HG02884 (cell line): Measurements from ENCODE around the gene ADCY1.
"Not testable (repeated sequence)": the region's sequence is repeated elsewhere in the genome, so short reads cannot be mapped to it uniquely, and the experiment has no call there.

Experiments used
- ATAC-seq: cut with Tn5 transposase; IDR thresholded peaks from one replicate; pipeline ENCODE4 v1.9.1; 2021; ENCODE audit warnings: mild to moderate bottlenecking, moderate library complexity; ENCODE audit not compliant: unreplicated experiment

Gene ADCY1

DNA sequence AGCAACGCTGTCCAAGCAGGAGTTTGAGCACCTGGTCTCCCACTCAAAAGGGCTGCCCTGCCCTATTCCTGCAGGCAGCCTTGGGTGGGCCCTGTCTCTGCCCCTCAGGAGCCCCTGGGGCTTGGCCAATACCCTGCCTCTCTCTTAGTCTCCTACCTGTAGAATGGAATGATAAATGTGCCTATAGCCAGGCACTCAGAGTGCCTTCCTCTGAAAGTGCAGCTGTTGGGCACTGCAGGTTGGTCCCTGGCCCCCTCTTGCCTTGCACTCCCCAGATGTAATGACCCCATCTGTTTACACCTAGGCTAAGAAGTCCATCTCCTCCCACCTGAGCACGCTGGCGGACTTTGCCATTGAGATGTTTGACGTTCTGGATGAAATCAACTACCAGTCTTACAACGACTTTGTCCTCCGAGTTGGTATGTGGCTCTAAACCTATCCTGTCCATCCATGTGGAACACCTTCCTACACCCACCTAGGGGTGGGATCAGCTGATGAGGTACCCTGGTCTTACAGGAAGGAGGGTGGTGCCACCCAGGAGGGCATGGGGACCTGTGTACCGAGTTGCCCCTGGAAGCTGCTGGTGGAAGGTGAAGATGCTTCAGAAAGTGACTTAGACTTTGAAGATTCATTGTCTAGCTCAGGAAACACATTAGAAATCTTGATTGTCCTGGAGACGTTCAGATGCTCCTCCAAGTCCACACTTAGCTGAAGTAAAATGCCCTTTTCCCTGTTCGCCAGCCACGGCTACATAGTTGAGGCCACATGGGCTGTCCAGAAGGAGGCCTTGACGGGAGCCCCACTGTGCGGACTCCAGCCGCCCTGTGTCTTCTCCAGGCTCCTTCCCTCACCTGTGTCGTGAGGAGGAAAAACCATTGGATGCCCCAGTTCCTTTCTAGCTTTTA lies 134.1 kb downstream of the ADCY1 start:
- no peak for ATAC-seq

GRCh38 chr7:45709168-45710042 lies 135.2 kb downstream of the ADCY1 start:
- no peak for ATAC-seq

DNA sequence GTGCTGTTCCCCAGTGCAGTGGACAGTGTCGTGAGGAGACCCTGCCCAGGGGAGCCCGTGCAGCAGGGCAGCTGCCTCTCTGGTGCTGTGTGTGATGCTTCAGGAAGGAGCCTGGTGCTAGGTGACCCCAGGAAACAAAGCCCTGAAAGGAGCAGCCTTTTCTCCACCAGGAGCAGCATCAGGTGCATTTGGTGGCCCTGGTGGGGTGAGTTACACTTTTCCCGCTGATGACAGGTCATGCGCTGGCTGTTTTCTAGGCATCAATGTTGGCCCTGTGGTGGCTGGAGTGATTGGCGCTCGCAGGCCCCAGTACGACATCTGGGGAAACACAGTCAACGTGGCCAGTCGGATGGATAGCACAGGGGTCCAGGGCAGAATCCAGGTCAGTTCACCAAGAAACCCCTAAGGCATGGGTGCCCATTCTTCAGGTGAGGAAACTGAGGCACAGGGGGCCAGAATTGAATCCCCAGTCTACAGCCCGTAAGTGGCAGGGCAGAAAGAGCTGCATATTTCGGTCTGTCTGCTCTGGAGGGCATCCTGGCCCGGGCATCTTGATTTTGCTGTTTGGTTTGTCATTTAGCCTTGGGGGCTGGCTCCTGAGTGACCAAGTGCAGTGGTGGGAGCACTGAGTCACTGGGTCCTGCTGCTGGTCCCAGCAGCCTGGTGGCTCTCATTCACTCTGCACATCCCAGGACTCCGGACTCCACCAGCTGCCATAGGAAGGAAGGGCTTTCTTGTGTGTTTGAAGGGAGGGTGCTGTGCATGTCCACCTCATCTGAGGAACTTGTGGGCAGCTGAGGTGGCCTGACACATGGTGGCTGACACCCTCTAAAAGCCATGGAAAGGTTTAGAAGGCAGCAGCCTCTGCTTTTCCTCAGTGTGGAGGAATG lies 136.3 kb downstream of the ADCY1 start:
- ATAC-seq: no peak

GRCh38 chr7:45711161-45711490 lies 137.0 kb downstream of the ADCY1 start:
- no peak for ATAC-seq

GRCh38 chr7:45712057-45712689 lies 138.0 kb downstream of the ADCY1 start:
- ATAC-seq: no peak

DNA sequence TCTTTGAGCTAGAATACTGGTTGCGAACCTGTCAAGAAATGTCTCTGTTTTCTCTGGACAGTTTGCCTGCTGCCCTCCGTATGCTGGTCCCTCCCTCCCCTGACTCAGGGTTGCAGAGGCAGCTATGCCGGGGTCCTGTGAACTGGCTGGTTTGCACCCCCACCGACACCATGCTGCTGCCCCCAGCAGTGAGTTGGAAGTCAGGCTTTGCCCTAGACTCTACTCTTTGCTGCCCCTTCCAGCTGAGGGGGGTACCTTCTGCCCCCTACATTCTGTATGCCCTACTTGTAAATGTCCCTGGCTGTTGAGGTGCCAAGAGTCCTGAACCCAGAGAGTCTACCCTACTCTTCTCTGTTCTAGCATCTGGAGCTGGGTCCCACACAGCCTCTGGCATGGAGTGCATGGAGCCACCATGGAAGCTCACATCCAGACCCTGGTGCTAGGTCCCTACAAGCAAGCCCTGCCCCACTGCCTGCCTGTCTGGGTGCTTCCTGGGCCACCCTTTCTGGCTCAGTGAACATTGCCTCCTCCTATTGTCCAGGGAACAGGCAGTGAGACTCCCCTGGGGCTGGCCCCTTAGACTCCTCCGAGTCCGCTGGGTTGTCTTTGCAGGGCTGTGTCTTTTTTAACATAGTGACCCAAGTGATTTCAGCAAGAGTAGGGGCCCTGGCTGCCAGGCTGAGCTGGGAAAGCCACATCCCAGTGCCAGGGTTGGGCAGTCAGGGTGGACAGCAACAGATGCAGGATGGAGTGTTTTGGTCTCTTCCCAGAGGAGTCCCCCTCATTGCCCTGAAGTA lies 138.9 kb downstream of the ADCY1 start:
- ATAC-seq: no peak

GRCh38 chr7:45713669-45714520 lies 139.7 kb downstream of the ADCY1 start:
- no peak for ATAC-seq

DNA sequence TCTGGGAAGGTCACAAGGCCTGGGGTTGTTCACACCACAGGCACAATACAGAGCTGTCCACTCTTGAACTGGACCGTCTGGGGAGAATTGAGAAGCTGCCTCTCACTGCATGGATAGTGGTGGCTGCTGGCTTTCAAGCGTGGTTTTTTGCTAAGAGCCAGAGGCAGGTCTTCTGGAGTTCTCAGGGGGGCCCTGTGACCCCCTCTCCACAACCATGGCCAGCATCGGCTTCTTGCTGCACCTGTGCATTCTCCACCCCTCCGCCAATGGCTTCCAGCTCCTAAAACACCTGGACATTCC lies 140.3 kb downstream of the ADCY1 start:
- ATAC-seq: no peak

- ATAC-seq: no peak
These were observed 141.5 kb downstream of the ADCY1 start for GRCh38 chr7:45715471-45716352.

- no peak for ATAC-seq
These were observed 142.4 kb downstream of the ADCY1 start for GRCh38 chr7:45716380-45717203.

DNA sequence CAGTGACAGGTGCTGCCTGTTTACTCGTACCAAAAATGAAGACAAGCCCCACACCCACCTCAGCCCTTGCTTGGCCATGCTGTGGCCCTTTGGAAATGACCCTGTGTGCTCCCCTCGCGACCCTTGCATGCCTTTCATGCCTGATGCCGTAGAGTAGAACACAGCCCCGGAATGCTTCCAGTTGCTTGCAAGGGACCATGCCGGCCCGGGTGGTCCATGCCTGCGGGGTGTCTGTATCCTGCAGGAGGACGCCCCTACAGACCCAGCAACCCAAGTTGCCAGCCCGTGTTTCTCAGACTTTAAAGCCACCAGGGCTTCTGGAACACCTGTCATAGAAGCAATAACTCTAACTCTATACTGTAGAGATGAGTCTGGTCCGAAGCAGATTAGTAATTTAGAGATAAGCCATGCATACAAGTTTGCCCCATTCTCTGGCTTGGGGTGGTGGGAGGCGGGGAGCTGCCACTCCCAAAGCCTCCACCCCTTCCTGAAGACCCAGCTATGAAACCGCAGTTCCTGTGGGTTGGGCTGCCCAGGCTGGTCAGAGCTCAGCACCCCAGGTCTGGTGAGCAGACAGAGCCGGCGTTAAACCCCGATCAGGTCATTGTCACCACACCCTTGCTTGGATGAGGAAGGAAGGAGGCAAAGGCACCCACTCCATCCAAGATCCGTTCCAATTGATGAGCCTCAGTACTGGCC lies 143.5 kb downstream of the ADCY1 start:
- no peak for ATAC-seq

DNA sequence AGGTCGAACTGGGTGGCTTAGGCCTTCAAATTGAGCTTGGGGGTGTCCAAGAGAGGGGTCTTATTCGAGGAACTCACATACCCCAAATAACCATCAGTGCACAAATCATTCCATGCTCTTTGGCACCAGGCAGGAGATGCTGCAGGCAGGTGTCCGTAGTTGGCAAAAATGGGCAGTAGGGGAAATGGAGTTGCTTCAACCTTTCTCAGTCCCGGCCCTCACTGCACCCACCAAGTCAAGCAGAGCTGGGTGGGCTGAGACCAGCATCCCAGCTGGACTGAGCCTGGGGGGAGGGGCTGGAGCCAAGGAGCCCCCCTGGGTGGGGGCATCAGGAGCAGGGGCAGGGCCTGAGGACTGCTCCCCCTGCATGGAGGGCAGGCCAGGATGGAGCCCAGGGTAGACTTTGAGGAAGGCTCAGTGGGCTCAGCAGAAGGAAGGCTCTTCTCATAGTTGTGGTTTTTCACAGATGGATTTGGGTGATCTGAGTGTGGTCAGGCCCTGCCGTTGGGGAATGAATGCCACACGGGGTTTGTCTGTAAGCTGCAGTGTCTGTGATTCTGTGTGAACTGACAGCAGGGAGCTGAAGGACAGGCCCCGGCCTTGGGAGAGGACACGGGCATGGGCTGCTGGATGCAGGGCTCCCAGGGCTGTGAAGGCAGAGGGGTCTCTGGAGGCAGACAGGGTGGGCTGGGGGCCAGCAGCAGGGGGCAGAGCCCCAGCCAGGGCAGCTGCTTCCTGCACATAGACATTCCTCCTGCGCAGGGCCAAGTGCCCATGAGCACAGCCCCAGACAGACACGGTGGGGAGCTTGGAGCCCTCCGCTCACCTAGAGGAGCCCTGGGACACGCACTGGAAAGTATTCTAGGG lies 144.5 kb downstream of the ADCY1 start:
- no peak for ATAC-seq

DNA sequence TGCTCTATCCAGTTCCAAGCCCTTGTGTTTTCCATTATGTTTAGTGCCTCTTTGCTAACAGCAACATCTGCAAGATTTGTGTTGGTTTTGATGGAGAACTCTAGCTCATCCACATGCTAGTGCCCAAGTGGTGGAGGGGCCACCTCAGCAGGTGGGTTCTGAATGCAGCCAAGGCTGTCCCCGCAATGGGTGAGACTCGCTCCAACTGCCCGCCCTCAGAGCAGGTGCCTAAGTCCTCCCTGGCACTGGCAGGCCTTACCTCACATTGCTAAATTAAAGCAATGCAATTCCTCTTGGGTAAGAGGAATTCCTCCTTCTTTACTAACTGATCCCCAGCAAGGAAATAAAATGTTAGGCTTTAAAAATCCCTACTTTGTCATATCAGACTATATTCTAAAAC lies 146.8 kb downstream of the ADCY1 start:
- ATAC-seq: no peak

DNA sequence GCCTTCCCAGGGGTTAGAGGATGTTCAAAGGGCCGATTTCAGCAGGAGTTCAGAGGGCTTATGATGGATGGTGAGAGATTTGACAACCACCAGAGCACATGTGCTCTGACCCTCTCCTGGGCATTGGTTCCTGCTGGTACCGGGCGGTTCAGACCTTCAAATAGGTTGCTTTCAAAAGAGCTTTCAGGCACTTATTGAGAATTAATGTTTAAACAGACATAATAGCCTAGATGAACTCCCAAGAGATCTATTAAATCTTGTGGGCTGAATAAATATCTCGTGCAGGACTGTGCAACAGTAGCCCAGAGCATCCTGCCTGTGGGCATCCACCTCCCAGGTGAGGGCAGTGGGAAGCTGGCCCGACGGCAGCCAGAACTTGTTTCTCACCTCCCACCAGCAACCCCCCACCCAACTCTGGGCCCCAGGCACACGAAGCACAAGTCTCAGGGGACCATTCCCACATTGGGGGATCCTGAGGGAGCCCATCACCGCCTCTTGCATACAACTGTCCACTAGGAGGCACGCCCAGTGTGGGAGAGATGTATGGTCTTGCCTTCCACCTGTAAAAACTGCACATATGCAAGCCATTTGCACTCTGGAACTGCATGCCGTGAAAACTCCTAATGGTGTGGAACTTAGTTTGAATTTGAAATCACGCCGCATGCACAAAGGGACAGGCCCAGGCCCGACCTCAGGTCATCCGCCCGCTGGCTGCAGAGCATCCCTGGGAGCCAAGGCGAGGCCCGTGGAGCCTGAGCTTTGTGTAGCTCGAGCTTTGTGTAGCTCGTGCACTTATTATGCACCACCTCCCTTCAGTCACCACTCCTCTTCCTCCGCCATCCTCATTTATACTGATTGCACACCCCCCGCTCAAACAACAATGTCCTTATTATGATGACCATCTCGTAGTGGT lies 147.8 kb downstream of the ADCY1 start:
- ATAC-seq: no peak

GRCh38 chr7:45725231-45725630 lies 151.1 kb downstream of the ADCY1 start:
- ATAC-seq: not testable (repeated sequence)
